K562 (cell line): ENCODE data around the gene MED29. TPM values are rescaled to one million over a fixed set of nuclear protein-coding genes. Genes with fewer than 3 reads are reported as not detected.

ENCODE experiments used
- ESRRA ChIP-seq: fragments of 450-650 bp; IDR thresholded peaks from 2 replicates; pipeline ENCODE4 v1.6.1; 2014; ENCODE audit warnings: low read depth, mild to moderate bottlenecking, moderate library complexity, borderline replicate concordance
- PHF20 ChIP-seq: fragments of 450-650 bp; IDR thresholded peaks from 2 replicates; pipeline ENCODE4 v1.6.1; 2018; ENCODE audit not compliant: partially characterized antibody
- SIRT6 ChIP-seq: IDR thresholded peaks from one replicate; pipeline ENCODE4 v1.6.1; 2012; ENCODE audit warnings: low read depth, mild to moderate bottlenecking, control low read depth, inconsistent platforms, low read length, moderate library complexity
- TAF15 ChIP-seq: fragments of 200-400 bp; formaldehyde crosslinking; IDR thresholded peaks from 2 replicates; pipeline ENCODE4 v1.6.1; 2017; ENCODE audit warnings: mild to moderate bottlenecking, low read depth, low read length, moderate library complexity
- ZFPM2 ChIP-seq: fragments of 250-450 bp; sonication (Bioruptor Pico); IDR thresholded peaks from 2 replicates; pipeline ENCODE4 v1.5.1; 2022; ENCODE audit warnings: mild to moderate bottlenecking
- ZNF121 ChIP-seq: sonication (generic); formaldehyde crosslinking; conservative IDR thresholded peaks from 2 replicates; pipeline ENCODE4 v1.8.0; 2022; ENCODE audit warnings: missing genetic modification reagents
- polyA plus RNA-seq, 8 experiments: library from polyadenylated mRNA; depleted of rRNA in 4 of 8; stranded (reverse) in 5 of 8; unstranded in 3 of 8; fragments of >200 nt; fragmentation: Nextera tagmentation in 2 of 8; fragmentation: Illumina TruSeq in 1 of 8; extraction: Ambion mirVana in 2 of 8; extraction: Trizol in 1 of 8; gene quantifications; 2 replicates each; pipeline versions ENCODE4 v1.2.1 to v1.2.3, GENCODE V29; 2011 to 2014; ENCODE audit warnings: inconsistent platforms in 1 of 8, missing spikeins in 1 of 8
- total RNA-seq, 7 experiments: library from RNA; depleted of rRNA in 6 of 7; stranded (reverse); fragments of >200 nt in 6 of 7; fragmentation: Illumina TruSeq in 2 of 7; extraction: Trizol in 2 of 7; gene quantifications; 2 replicates each; pipeline versions ENCODE4 v1.2.1 to v1.2.3, GENCODE V29; 2011 to 2021; ENCODE audit warnings: low replicate concordance in 1 of 7
- TF ChIP-seq, protein P1 (sequence below): fragments of 450-650 bp; IDR thresholded peaks from 2 replicates; pipeline ENCODE4 v1.6.1; 2016; ENCODE audit warnings: mild to moderate bottlenecking, moderate library complexity
- TF ChIP-seq, protein P2 (sequence below): sonication (generic); formaldehyde crosslinking; IDR thresholded peaks from 2 replicates; pipeline ENCODE4 v1.8.0; 2022; ENCODE audit warnings: mild to moderate bottlenecking, missing genetic modification reagents
- TF ChIP-seq, protein P3 (sequence below): sonication (generic); formaldehyde crosslinking; IDR thresholded peaks from 2 replicates; pipeline ENCODE4 v1.8.1; 2022; ENCODE audit warnings: missing genetic modification reagents
- TF ChIP-seq, protein P4 (sequence below): fragments of 250-450 bp; sonication (Bioruptor Pico); IDR thresholded peaks from 2 replicates; pipeline ENCODE4 v1.5.0; 2021; ENCODE audit warnings: mild to moderate bottlenecking, borderline replicate concordance

MED29 gene
- total and polyA plus RNA-seq, 9 of the 15 experiments (the other 6 are each of a cell fraction or from before 2014, with no cell fraction given) = 1.8 to 22.6 (median 12.4) TPM

DNA sequence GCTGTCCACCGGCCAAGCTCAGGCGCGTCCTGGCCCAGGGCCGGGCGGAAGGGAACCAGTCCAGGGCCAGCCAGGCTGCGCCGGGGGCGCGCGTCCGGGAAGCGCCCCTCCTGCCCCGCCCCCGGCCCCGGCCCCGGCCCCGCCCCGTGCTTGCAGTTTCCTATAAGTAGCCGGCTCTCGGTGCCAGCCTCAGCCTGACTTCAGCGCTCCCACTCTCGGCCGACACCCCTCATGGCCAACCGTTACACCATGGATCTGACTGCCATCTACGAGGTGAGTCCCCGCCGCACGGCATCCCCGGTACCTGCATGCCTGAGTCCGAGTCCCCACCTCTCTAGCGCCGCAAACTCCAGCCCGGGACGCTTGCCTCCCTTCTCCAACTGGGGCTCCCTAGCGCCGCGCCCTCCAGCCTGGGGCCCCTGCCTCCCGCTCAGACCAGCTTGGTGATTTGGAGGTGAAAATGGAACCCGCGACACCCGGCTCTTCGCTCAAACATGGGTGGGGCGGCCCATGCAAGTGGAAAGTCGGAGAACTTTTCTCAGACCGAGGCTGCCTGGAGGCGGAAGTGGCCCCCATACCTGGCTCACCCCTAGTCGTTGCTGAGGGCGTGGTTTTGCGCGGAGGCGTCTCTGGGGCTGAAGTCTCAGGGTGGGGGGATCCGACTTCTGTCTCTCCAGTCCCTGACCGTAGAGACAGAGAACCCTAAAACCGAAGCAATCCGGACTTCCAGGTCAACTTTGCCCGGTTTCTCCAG lies 15.7 kb downstream of the MED29 start, which contains the start of gene ZFP36 (continued):
- TF ChIP-seq, protein P1, sequence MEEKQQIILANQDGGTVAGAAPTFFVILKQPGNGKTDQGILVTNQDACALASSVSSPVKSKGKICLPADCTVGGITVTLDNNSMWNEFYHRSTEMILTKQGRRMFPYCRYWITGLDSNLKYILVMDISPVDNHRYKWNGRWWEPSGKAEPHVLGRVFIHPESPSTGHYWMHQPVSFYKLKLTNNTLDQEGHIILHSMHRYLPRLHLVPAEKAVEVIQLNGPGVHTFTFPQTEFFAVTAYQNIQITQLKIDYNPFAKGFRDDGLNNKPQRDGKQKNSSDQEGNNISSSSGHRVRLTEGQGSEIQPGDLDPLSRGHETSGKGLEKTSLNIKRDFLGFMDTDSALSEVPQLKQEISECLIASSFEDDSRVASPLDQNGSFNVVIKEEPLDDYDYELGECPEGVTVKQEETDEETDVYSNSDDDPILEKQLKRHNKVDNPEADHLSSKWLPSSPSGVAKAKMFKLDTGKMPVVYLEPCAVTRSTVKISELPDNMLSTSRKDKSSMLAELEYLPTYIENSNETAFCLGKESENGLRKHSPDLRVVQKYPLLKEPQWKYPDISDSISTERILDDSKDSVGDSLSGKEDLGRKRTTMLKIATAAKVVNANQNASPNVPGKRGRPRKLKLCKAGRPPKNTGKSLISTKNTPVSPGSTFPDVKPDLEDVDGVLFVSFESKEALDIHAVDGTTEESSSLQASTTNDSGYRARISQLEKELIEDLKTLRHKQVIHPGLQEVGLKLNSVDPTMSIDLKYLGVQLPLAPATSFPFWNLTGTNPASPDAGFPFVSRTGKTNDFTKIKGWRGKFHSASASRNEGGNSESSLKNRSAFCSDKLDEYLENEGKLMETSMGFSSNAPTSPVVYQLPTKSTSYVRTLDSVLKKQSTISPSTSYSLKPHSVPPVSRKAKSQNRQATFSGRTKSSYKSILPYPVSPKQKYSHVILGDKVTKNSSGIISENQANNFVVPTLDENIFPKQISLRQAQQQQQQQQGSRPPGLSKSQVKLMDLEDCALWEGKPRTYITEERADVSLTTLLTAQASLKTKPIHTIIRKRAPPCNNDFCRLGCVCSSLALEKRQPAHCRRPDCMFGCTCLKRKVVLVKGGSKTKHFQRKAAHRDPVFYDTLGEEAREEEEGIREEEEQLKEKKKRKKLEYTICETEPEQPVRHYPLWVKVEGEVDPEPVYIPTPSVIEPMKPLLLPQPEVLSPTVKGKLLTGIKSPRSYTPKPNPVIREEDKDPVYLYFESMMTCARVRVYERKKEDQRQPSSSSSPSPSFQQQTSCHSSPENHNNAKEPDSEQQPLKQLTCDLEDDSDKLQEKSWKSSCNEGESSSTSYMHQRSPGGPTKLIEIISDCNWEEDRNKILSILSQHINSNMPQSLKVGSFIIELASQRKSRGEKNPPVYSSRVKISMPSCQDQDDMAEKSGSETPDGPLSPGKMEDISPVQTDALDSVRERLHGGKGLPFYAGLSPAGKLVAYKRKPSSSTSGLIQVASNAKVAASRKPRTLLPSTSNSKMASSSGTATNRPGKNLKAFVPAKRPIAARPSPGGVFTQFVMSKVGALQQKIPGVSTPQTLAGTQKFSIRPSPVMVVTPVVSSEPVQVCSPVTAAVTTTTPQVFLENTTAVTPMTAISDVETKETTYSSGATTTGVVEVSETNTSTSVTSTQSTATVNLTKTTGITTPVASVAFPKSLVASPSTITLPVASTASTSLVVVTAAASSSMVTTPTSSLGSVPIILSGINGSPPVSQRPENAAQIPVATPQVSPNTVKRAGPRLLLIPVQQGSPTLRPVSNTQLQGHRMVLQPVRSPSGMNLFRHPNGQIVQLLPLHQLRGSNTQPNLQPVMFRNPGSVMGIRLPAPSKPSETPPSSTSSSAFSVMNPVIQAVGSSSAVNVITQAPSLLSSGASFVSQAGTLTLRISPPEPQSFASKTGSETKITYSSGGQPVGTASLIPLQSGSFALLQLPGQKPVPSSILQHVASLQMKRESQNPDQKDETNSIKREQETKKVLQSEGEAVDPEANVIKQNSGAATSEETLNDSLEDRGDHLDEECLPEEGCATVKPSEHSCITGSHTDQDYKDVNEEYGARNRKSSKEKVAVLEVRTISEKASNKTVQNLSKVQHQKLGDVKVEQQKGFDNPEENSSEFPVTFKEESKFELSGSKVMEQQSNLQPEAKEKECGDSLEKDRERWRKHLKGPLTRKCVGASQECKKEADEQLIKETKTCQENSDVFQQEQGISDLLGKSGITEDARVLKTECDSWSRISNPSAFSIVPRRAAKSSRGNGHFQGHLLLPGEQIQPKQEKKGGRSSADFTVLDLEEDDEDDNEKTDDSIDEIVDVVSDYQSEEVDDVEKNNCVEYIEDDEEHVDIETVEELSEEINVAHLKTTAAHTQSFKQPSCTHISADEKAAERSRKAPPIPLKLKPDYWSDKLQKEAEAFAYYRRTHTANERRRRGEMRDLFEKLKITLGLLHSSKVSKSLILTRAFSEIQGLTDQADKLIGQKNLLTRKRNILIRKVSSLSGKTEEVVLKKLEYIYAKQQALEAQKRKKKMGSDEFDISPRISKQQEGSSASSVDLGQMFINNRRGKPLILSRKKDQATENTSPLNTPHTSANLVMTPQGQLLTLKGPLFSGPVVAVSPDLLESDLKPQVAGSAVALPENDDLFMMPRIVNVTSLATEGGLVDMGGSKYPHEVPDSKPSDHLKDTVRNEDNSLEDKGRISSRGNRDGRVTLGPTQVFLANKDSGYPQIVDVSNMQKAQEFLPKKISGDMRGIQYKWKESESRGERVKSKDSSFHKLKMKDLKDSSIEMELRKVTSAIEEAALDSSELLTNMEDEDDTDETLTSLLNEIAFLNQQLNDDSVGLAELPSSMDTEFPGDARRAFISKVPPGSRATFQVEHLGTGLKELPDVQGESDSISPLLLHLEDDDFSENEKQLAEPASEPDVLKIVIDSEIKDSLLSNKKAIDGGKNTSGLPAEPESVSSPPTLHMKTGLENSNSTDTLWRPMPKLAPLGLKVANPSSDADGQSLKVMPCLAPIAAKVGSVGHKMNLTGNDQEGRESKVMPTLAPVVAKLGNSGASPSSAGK = no peak
- no peak for TF ChIP-seq ZNF121 (CRISPR knock-in tag)
- TF ChIP-seq TAF15 = no peak
- TF ChIP-seq PHF20 = no peak
- TF ChIP-seq, protein P2, sequence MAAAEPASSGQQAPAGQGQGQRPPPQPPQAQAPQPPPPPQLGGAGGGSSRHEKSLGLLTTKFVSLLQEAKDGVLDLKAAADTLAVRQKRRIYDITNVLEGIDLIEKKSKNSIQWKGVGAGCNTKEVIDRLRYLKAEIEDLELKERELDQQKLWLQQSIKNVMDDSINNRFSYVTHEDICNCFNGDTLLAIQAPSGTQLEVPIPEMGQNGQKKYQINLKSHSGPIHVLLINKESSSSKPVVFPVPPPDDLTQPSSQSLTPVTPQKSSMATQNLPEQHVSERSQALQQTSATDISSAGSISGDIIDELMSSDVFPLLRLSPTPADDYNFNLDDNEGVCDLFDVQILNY (CRISPR knock-in tag) = no peak
- no peak for TF ChIP-seq ESRRA
- TF ChIP-seq, protein P3, sequence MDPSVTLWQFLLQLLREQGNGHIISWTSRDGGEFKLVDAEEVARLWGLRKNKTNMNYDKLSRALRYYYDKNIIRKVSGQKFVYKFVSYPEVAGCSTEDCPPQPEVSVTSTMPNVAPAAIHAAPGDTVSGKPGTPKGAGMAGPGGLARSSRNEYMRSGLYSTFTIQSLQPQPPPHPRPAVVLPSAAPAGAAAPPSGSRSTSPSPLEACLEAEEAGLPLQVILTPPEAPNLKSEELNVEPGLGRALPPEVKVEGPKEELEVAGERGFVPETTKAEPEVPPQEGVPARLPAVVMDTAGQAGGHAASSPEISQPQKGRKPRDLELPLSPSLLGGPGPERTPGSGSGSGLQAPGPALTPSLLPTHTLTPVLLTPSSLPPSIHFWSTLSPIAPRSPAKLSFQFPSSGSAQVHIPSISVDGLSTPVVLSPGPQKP (CRISPR knock-in tag) = no peak
- TF ChIP-seq ZFPM2 (CRISPR knock-in tag) = no peak
- TF ChIP-seq SIRT6 = no peak
- TF ChIP-seq, protein P4, sequence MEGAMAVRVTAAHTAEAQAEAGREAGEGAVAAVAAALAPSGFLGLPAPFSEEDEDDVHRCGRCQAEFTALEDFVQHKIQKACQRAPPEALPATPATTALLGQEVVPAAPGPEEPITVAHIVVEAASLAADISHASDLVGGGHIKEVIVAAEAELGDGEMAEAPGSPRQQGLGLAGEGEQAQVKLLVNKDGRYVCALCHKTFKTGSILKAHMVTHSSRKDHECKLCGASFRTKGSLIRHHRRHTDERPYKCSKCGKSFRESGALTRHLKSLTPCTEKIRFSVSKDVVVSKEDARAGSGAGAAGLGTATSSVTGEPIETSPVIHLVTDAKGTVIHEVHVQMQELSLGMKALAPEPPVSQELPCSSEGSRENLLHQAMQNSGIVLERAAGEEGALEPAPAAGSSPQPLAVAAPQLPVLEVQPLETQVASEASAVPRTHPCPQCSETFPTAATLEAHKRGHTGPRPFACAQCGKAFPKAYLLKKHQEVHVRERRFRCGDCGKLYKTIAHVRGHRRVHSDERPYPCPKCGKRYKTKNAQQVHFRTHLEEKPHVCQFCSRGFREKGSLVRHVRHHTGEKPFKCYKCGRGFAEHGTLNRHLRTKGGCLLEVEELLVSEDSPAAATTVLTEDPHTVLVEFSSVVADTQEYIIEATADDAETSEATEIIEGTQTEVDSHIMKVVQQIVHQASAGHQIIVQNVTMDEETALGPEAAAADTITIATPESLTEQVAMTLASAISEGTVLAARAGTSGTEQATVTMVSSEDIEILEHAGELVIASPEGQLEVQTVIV (CRISPR knock-in tag) = no peak
